NCI-H2227 treated with DMSO at 0.1 percent for 48 hours (cell line): Measurements from ENCODE around the gene RBM33.
"Not testable (repeated sequence)": the region's sequence is repeated elsewhere in the genome, so short reads cannot be mapped to it uniquely, and the experiment has no call there.

Experiments used
- DNase-seq: peaks from one replicate; lab custom pipeline; 2025; lab: John Stamatoyannopoulos, UW

Gene RBM33

GRCh38 chr7:155662343-155663043, 18.0 kb downstream of the RBM33 start:
- no peak for DNase-seq

DNA sequence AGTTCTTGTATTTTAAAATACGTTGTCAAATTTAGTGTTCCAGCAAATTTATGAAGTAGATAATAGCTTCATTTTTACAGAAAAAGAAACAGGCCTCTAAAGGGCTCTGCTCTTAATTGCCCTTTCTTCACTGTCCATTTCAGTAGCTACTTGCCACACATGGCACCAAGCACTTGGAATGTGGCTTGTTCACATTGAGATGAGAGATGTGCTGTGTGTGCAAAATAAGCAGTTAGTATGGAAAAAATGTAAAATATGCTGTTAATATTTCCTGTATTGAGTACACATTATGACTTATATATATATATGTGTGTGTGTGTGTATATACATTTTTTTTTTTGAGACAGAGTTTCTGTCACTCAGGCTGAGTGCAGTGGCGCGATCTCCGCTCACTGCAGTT, 19.5 kb downstream of the RBM33 start:
- DNase-seq, result no peak

- DNase-seq, result no peak
Measured at GRCh38 chr7:155665079-155665956, 20.9 kb downstream of the RBM33 start.

DNA sequence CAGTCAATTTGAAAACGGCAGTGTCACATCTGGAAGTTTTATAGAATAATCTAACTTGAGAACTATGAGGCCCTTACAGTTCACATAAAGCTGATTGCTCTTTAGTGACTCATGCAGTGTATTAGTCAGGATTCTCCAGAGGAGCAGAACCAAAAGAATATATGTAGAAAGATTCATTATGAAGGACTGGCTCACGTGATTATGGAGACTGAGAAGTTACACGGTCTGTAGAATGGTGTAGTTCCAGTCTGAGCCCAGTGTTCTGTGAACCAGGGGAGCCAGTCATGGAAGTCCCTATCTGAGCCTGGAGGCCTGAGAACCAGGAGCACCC, 21.5 kb downstream of the RBM33 start:
- DNase-seq, result no peak

GRCh38 chr7:155667241-155667829, 22.9 kb downstream of the RBM33 start:
- no peak for DNase-seq

- DNase-seq, result no peak
Measured at GRCh38 chr7:155669717-155670505, 25.4 kb downstream of the RBM33 start.

- DNase-seq, result no peak
Measured at GRCh38 chr7:155670521-155670920, 26.1 kb downstream of the RBM33 start.

- no peak for DNase-seq
Measured at GRCh38 chr7:155674556-155674955, 30.1 kb downstream of the RBM33 start.

- no peak for DNase-seq
Measured at GRCh38 chr7:155676052-155676451, 31.6 kb downstream of the RBM33 start.

DNA sequence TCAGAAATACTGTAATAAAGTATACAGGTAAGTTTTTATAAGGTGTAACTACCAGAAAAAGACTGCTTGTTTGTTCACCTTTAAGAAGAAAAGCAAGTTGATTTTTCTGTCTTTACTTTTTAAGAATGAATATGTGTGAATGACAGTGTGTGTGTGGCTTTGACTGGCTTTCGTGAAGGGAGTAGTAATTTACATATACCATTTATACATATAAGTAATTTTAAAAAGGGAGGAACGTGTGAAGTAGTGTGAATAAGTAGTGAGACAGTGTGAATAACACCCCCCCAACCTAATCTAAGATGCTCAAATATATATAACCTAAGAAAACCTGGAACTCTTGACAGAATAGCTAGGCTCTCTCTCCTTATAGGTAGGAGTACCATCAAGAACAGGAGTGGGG, 33.2 kb downstream of the RBM33 start:
- DNase-seq, result no peak

GRCh38 chr7:155680124-155680523, 35.7 kb downstream of the RBM33 start:
- DNase-seq, result no peak

DNA sequence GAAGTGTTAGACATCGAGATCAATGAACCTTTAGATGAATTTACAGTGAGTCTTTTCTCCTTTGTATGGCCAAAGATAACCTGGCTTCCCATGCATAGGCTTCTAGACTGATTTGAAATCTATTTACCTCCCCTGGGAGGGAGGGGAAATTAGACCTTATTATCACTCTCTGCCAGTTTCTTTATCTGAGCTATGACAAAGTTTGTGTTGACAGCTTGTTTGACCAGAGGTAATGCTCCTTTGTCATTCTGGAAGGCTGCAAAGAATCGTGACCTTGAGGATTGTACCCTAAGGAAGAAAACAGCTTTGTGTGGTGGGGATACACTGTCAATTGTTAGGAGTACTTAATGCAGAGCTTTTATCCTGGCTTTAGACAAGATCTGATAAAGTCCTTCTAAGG, 36.4 kb downstream of the RBM33 start:
- no peak for DNase-seq

DNA sequence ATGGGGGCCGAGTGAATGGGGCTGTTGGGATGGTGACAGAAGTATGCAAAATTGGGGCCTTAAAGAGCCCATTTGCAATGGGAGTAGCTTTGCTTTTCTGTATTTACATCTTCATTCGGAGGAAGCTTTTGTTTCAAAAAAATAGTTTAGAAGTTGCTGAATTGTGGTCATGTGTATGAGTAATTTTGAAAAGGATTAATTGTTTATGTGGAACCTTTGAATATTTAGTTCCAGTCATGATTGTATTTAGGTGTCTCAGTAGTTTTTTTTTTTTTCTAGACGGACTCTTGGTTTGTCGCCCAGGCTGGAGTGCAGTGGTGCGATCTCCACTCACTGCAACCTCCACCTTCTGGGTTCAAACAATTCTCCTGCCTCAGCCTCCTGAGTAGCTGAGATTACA, 37.2 kb downstream of the RBM33 start:
- DNase-seq, result no peak

GRCh38 chr7:155682484-155682883, 38.0 kb downstream of the RBM33 start:
- no peak for DNase-seq

DNA sequence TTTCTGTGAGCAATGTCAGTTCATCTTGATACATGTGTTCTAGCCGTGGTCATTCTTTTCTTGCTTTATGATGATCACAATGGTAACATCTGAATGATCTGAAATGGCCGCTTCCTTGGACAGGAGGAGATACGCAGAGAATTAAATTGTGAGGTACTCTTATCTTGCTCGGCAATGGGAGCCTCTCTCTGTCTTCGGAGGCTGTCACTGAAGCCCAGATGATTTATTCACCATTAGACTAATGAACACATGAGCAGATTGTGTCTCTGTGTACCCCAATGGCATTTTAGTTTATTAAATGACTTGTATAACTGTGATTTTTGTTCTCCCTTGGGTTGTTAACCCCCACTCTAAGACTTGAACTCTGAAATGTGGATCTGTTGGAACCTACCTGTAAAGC, 38.6 kb downstream of the RBM33 start:
- no peak for DNase-seq

- DNase-seq, result no peak
Measured at GRCh38 chr7:155683714-155684113, 39.3 kb downstream of the RBM33 start.

DNA sequence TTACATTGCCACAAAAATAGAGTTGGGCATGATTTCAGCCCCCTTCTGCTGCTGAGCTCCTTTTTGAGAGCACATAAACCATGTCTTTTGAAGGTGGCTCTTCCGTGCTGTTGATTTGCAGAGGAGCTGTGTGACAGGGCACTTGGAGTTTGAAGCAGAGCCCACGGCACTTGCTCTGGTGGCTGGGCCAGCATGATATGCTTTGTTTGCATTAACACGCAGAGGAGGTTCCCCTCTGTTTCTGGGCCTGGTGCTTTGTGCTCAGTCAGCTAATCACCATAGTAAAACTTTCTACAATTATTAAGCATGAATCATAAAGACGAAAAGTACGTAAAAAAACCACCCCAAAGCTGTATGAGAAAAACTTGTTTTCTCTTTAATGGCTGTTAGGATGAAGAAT, 40.1 kb downstream of the RBM33 start:
- DNase-seq, result no peak

DNA sequence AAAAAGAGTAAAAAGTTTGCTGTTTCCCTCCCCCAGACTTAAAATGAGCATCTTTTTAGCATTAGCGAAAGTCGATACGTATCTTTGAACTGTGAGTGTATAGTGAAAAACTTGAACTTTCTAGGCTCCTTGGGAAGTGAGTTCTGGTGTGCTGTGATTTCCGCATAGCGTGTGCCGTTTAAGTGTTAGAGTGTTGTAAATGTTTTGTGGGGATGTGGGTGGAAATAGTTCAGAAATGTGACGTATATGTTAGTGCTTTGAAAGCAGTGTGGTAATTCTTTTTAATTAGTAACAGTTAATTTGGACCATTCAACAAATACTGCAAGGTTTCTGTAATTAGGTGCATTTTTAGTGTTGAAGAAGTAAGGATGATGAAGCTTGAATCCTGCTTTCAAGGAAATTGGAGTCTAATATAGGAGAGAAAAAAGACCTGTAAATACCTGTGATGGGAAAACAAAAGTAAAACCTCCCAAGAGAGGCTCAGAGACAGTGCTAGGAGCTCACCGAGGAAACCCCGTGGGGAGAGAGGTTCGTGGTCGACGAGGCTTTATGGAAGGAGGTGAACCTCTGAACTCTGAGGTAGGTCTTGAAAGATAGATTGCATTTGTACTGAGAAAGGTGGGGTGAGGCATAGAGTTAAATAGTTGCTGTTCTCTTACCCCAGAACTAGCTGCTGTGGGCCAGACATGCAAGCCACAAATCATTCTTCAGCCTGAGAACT, 40.8 kb downstream of the RBM33 start:
- no peak for DNase-seq

DNA sequence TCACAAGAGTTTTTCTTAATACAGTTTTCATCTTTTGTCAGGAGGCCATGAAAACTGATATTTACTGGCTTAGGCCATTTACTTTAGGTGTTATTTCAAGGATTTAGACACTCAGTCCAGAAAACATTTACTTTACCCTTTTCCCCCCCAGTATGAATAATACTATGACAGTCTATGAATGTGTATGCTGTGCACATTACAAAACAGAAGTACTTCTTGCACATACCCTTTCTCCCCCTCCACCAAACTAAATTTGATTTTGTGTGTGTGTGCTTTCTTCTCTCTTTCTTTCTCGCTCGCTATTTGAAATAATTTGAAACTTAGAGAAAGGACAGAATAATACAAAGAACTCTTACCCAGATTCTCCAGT, 41.3 kb downstream of the RBM33 start:
- DNase-seq, result no peak

- not testable (repeated sequence) for DNase-seq
Measured at GRCh38 chr7:155686620-155687324, 42.3 kb downstream of the RBM33 start.

DNA sequence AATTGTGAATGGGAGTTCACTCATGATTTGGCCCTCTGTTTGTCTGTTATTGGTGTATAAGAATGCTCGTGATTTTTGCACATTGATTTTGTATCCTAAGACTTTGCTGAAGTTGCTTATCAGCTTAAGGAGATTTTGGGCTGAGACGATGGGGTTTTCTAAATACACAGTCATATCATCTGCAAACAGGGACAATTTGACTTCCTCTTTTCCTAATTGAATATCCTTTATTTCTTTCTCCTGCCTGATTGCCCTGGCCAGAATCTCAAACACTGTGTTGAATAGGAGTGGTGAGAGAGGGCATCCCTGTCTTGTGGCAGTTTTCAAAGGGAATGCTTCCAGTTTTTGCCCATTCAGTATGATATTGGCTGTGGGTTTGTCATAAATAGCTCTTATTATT, 43.8 kb downstream of the RBM33 start:
- not testable (repeated sequence) for DNase-seq
